Lower leg skin (tissue), 3 donors: Measurements from ENCODE around the gene SHC3.

Experiments
- CTCF ChIP-seq, 3 donors: fragments of 450-650 bp; IDR thresholded peaks; one replicate each; pipeline ENCODE4 v1.5.1; 2016; ENCODE audit warnings: antibody characterized with exemption in 3 of 3, mild to moderate bottlenecking in 3 of 3, moderate library complexity in 2 of 3
- POLR2A ChIP-seq, 2 donors: fragments of 450-650 bp; IDR thresholded peaks; one replicate each; pipeline ENCODE4 v1.6.1; 2016 to 2017; ENCODE audit warnings: antibody characterized with exemption in 2 of 2, mild to moderate bottlenecking in 1 of 2, moderate library complexity in 1 of 2

GRCh38 chr9:89225587-89225986 lies 47.0 kb upstream of the SHC3 start:
- TF ChIP-seq CTCF (IDR thresholded peaks at IDR 0.05) = no peak
- no peak for TF ChIP-seq POLR2A (IDR thresholded peaks at IDR 0.05)
